ENCODE results near the gene DLG3.
A peak's percentile ranks its signal among the peaks of the same experiment; 100 is the strongest.
"Not testable (repeated sequence)": the region's sequence is repeated elsewhere in the genome, so short reads cannot be mapped to it uniquely, and the experiment has no call there.

Gene DLG3

GRCh38 chrX:70444326-70444945 is at the start of gene DLG3:
TSS of gene DLG3 (plus strand) at chrX:70444835. CDS start at chrX:70445202, 367 bp downstream.
- H3K27ac ChIP-seq (ENCODE audit: low read depth, low read length) = no peak within 1 kb of the TSS
- no peaks in the 10 kb centered on the region for H3K36me3 ChIP-seq (ENCODE audit: control insufficient read depth, insufficient read depth, low read length)
- peaks cover 8% of the 10 kb centered on the region for H3K27me3 ChIP-seq (ENCODE audit: control insufficient read depth, insufficient read depth, low read length)
- no peak within 1 kb of the TSS for H3K4me3 ChIP-seq (ENCODE audit: low read length)
- no peaks in the 10 kb centered on the region for H3K4me1 ChIP-seq (ENCODE audit: control insufficient read depth, insufficient read depth, low read length)
- no peak within 1 kb of the TSS for H3K9ac ChIP-seq (ENCODE audit: low read length)

- H3K4me3 ChIP-seq (ENCODE audit: low read length) = no peak overlapping the region
- no peaks in the 10 kb centered on the region for H3K4me1 ChIP-seq (ENCODE audit: control insufficient read depth, insufficient read depth, low read length)
- no peaks in the 10 kb centered on the region for H3K36me3 ChIP-seq (ENCODE audit: control insufficient read depth, insufficient read depth, low read length)
- no peaks in the 10 kb centered on the region for H3K27me3 ChIP-seq (ENCODE audit: control insufficient read depth, insufficient read depth, low read length)
- H3K9ac ChIP-seq (ENCODE audit: low read length) = no peak overlapping the region
- H3K27ac ChIP-seq (ENCODE audit: low read depth, low read length) = no peak overlapping the region
Observed at GRCh38 chrX:70398899-70399298, 45.7 kb upstream of the DLG3 start.

- H3K27me3 ChIP-seq (ENCODE audit: control insufficient read depth, insufficient read depth, low read length); H3K9ac ChIP-seq (ENCODE audit: low read length); H3K27ac ChIP-seq (ENCODE audit: low read depth, low read length); H3K4me3 ChIP-seq (ENCODE audit: low read length); H3K36me3 ChIP-seq (ENCODE audit: control insufficient read depth, insufficient read depth, low read length); H3K4me1 ChIP-seq (ENCODE audit: control insufficient read depth, insufficient read depth, low read length): not testable (repeated sequence)
Observed at GRCh38 chrX:70400181-70400580, 44.5 kb upstream of the DLG3 start.

- Histone ChIP-seq H3K4me1 (ENCODE audit: control insufficient read depth, insufficient read depth, low read length) (no peaks in the 10 kb centered on the region), H3K36me3 (ENCODE audit: control insufficient read depth, insufficient read depth, low read length) (no peaks in the 10 kb centered on the region), H3K4me3 (ENCODE audit: low read length) (no peak overlapping the region), H3K9ac (ENCODE audit: low read length) (no peak overlapping the region), H3K27ac (ENCODE audit: low read depth, low read length) (no peak overlapping the region), H3K27me3 (ENCODE audit: control insufficient read depth, insufficient read depth, low read length) (no peaks in the 10 kb centered on the region)
Observed at GRCh38 chrX:70402721-70403120, 41.9 kb upstream of the DLG3 start.

GRCh38 chrX:70405003-70405402 is 39.6 kb upstream of the DLG3 start:
- no peak overlapping the region for H3K4me3 ChIP-seq (ENCODE audit: low read length)
- H3K9ac ChIP-seq (ENCODE audit: low read length) = no peak overlapping the region
- H3K4me1 ChIP-seq (ENCODE audit: control insufficient read depth, insufficient read depth, low read length) = no peaks in the 10 kb centered on the region
- H3K27ac ChIP-seq (ENCODE audit: low read depth, low read length) = no peak overlapping the region
- H3K36me3 ChIP-seq (ENCODE audit: control insufficient read depth, insufficient read depth, low read length) = no peaks in the 10 kb centered on the region
- no peaks in the 10 kb centered on the region for H3K27me3 ChIP-seq (ENCODE audit: control insufficient read depth, insufficient read depth, low read length)

GRCh38 chrX:70410921-70411320 is 33.7 kb upstream of the DLG3 start:
- H3K4me3 ChIP-seq (ENCODE audit: low read length) = no peak overlapping the region
- no peaks in the 10 kb centered on the region for H3K27me3 ChIP-seq (ENCODE audit: control insufficient read depth, insufficient read depth, low read length)
- H3K4me1 ChIP-seq (ENCODE audit: control insufficient read depth, insufficient read depth, low read length) = no peaks in the 10 kb centered on the region

GRCh38 chrX:70411475-70411874 is 33.2 kb upstream of the DLG3 start:
- H3K4me1 ChIP-seq (ENCODE audit: control insufficient read depth, insufficient read depth, low read length) = no peaks in the 10 kb centered on the region
- no peak overlapping the region for H3K27ac ChIP-seq (ENCODE audit: low read depth, low read length)

More at GRCh38 chrX:70410921-70411320, 33.7 kb upstream of the DLG3 start:
- H3K9ac ChIP-seq (ENCODE audit: low read length) = no peak overlapping the region
- no peaks in the 10 kb centered on the region for H3K36me3 ChIP-seq (ENCODE audit: control insufficient read depth, insufficient read depth, low read length)
- H3K27ac ChIP-seq (ENCODE audit: low read depth, low read length) = no peak overlapping the region

GRCh38 chrX:70421618-70422017 is 23.0 kb upstream of the DLG3 start:
- no peak overlapping the region for H3K9ac ChIP-seq (ENCODE audit: low read length)
- no peak overlapping the region for H3K4me3 ChIP-seq (ENCODE audit: low read length)
- H3K4me1 ChIP-seq (ENCODE audit: control insufficient read depth, insufficient read depth, low read length) = no peaks in the 10 kb centered on the region
- no peak overlapping the region for H3K27ac ChIP-seq (ENCODE audit: low read depth, low read length)
- no peaks in the 10 kb centered on the region for H3K27me3 ChIP-seq (ENCODE audit: control insufficient read depth, insufficient read depth, low read length)
- H3K36me3 ChIP-seq (ENCODE audit: control insufficient read depth, insufficient read depth, low read length) = no peaks in the 10 kb centered on the region

More at GRCh38 chrX:70411475-70411874, 33.2 kb upstream of the DLG3 start:
- H3K9ac ChIP-seq (ENCODE audit: low read length) = no peak overlapping the region
- H3K4me3 ChIP-seq (ENCODE audit: low read length) = no peak overlapping the region
- H3K36me3 ChIP-seq (ENCODE audit: control insufficient read depth, insufficient read depth, low read length) = no peaks in the 10 kb centered on the region
- no peaks in the 10 kb centered on the region for H3K27me3 ChIP-seq (ENCODE audit: control insufficient read depth, insufficient read depth, low read length)

GRCh38 chrX:70422851-70423341 is 21.7 kb upstream of the DLG3 start, which contains the start of gene GDPD2:
TSS of gene GDPD2 (plus strand) at chrX:70423314. CDS start at chrX:70424985, 1,671 bp downstream.
- H3K9ac ChIP-seq (ENCODE audit: low read length) = no peak within 1 kb of the TSS
- no peak within 1 kb of the TSS for H3K27ac ChIP-seq (ENCODE audit: low read depth, low read length)
- H3K36me3 ChIP-seq (ENCODE audit: control insufficient read depth, insufficient read depth, low read length) = no peaks in the 10 kb centered on the region
- no peaks in the 10 kb centered on the region for H3K4me1 ChIP-seq (ENCODE audit: control insufficient read depth, insufficient read depth, low read length)
- H3K4me3 ChIP-seq (ENCODE audit: low read length) = peak within 1 kb of the TSS; percentile 9
- no peaks in the 10 kb centered on the region for H3K27me3 ChIP-seq (ENCODE audit: control insufficient read depth, insufficient read depth, low read length)

- Histone ChIP-seq H3K27me3 (ENCODE audit: control insufficient read depth, insufficient read depth, low read length) (no peaks in the 10 kb centered on the region), H3K27ac (ENCODE audit: low read depth, low read length) (no peak overlapping the region), H3K4me3 (ENCODE audit: low read length) (no peak overlapping the region), H3K36me3 (ENCODE audit: control insufficient read depth, insufficient read depth, low read length) (no peaks in the 10 kb centered on the region), H3K4me1 (ENCODE audit: control insufficient read depth, insufficient read depth, low read length) (no peaks in the 10 kb centered on the region), H3K9ac (ENCODE audit: low read length) (no peak overlapping the region)
Observed at GRCh38 chrX:70423936-70424675, 20.5 kb upstream of the DLG3 start.

- Histone ChIP-seq H3K27ac (ENCODE audit: low read depth, low read length) (no peak overlapping the region), H3K4me3 (ENCODE audit: low read length) (no peak overlapping the region), H3K27me3 (ENCODE audit: control insufficient read depth, insufficient read depth, low read length) (no peaks in the 10 kb centered on the region), H3K4me1 (ENCODE audit: control insufficient read depth, insufficient read depth, low read length) (no peaks in the 10 kb centered on the region), H3K9ac (ENCODE audit: low read length) (no peak overlapping the region), H3K36me3 (ENCODE audit: control insufficient read depth, insufficient read depth, low read length) (no peaks in the 10 kb centered on the region)
Observed at GRCh38 chrX:70424801-70425200, 19.8 kb upstream of the DLG3 start.

- H3K27ac ChIP-seq (ENCODE audit: low read depth, low read length) = no peak overlapping the region
- no peaks in the 10 kb centered on the region for H3K36me3 ChIP-seq (ENCODE audit: control insufficient read depth, insufficient read depth, low read length)
- no peaks in the 10 kb centered on the region for H3K27me3 ChIP-seq (ENCODE audit: control insufficient read depth, insufficient read depth, low read length)
- H3K4me1 ChIP-seq (ENCODE audit: control insufficient read depth, insufficient read depth, low read length) = no peaks in the 10 kb centered on the region
- H3K4me3 ChIP-seq (ENCODE audit: low read length) = no peak overlapping the region
- no peak overlapping the region for H3K9ac ChIP-seq (ENCODE audit: low read length)
Observed at GRCh38 chrX:70426286-70427278, 18.1 kb upstream of the DLG3 start.

Data from rectal smooth muscle tissue (tissue), 1 donor.